ENCODE data around the gene LBX2.
A peak's percentile ranks its signal among the peaks of the same experiment; 100 is the strongest.
"Not testable (repeated sequence)": the region's sequence is repeated elsewhere in the genome, so short reads cannot be mapped to it uniquely, and the experiment has no call there.

LBX2 gene

GRCh38 chr2:74503506-74504475, 4.4 kb upstream of the LBX2 start:
- DNase-seq = no peak

GRCh38 chr2:74502720-74503505, 3.5 kb upstream of the LBX2 start:
- no peak for DNase-seq

GRCh38 chr2:74502147-74502719, 2.8 kb upstream of the LBX2 start:
- no peak for DNase-seq

- DNase-seq = no peak
Observed at GRCh38 chr2:74501335-74502071, 2.1 kb upstream of the LBX2 start.

- DNase-seq = no peak
Observed at GRCh38 chr2:74500578-74500946, 1.2 kb upstream of the LBX2 start.

- DNase-seq = no peak
Observed at GRCh38 chr2:74499940-74500577, 656 bp upstream of the LBX2 start.

- no peak for DNase-seq
Observed at GRCh38 chr2:74498500-74499266, 720 bp downstream of the LBX2 start.

GRCh38 chr2:74497777-74498499, 1.5 kb downstream of the LBX2 start:
- DNase-seq = no peak

- no peak for DNase-seq
Observed at GRCh38 chr2:74496997-74497776, 2.2 kb downstream of the LBX2 start.

- DNase-seq = no peak
Observed at GRCh38 chr2:74495440-74495839, 4.0 kb downstream of the LBX2 start.

GRCh38 chr2:74493546-74493945, 5.9 kb downstream of the LBX2 start:
- DNase-seq = no peak

- DNase-seq = no peak
Observed at GRCh38 chr2:74491648-74492544, 7.5 kb downstream of the LBX2 start.

- DNase-seq = no peak
Observed at GRCh38 chr2:74489906-74490305, 9.5 kb downstream of the LBX2 start.

- DNase-seq = no peak
Observed at GRCh38 chr2:74488643-74489481, 10.5 kb downstream of the LBX2 start.

GRCh38 chr2:74486141-74486540, 13.3 kb downstream of the LBX2 start:
- DNase-seq = no peak

GRCh38 chr2:74483675-74484164, 15.7 kb downstream of the LBX2 start:
- DNase-seq = not testable (repeated sequence)

GRCh38 chr2:74482801-74483674, 16.4 kb downstream of the LBX2 start, which contains the start of the genes CCDC142 and TTC31:
CCDC142 (minus strand) TSS chr2:74482998; CDS start chr2:74482837, 161 bp downstream.
TTC31 (plus strand) TSS chr2:74483081; CDS start chr2:74483096, 15 bp downstream.
- peak; percentile 93 for DNase-seq

All from NCI-H510A (cell line).